T-cell (primary cell): ENCODE results near the gene TAGAP. TPM values are rescaled to one million over a fixed set of nuclear protein-coding genes. Genes with fewer than 3 reads are reported as not detected.

ENCODE experiments used
- ATAC-seq, 4 experiments: fragments of 200-7000 bp in 3 of 4; fragments of 150-1000 bp in 1 of 4; cut with Tn5 transposase; replicated peaks in 1 of 4; 1 replicate in 3 of 4; 2 replicates in 1 of 4; pipeline ENCODE4 v1.10.0; 2021; ENCODE audit warnings: moderate library complexity in 3 of 4, mild to moderate bottlenecking in 2 of 4, moderate number of reproducible peaks in 1 of 4
- CTCF ChIA-PET, 2 donors: fragments of 300-600 bp; sonication (Branson Sonifier 250); formaldehyde crosslinking; loops; one replicate each; lab custom pipeline; 2022; ENCODE audit warnings: antibody characterized with exemption in 2 of 2; lab: Charles Lee
- POLR2A ChIA-PET, 2 donors: fragments of 300-600 bp; sonication (Branson Sonifier 250); formaldehyde crosslinking; loops; one replicate each; lab custom pipeline; 2022; ENCODE audit warnings: antibody characterized with exemption in 2 of 2; lab: Charles Lee
- DNase-seq, 35 experiments: peaks; one replicate each; pipeline versions ENCODE4 v3.0.0 to v3.0.0-alpha.2; 2013 to 2023
- H3K27ac ChIP-seq: one replicate; pipeline ENCODE4 v1.5.1; 2013; ENCODE audit warnings: low read length
- H3K27me3 ChIP-seq, 2 experiments: replicated peaks in 1 of 2; 1 replicate in 1 of 2; 2 replicates in 1 of 2; pipeline versions ENCODE4 v1.6.1 to v1.7.0; 2013; ENCODE audit warnings: low read length in 1 of 2, mixed read lengths in 1 of 2; ENCODE audit not compliant: control insufficient read depth in 2 of 2, insufficient read depth in 2 of 2; ENCODE audit errors: extremely low read depth in 1 of 2
- H3K36me3 ChIP-seq, 2 donors: 1 replicate in 1 of 2; 2 replicates in 1 of 2; pipeline versions ENCODE4 v1.6.1 to v1.7.0; 2013; ENCODE audit warnings: low read length in 1 of 2; ENCODE audit not compliant: control insufficient read depth in 2 of 2, insufficient read depth in 1 of 2; ENCODE audit errors: extremely low read depth in 1 of 2
- H3K4me1 ChIP-seq, 2 experiments: 1 replicate in 1 of 2; 2 replicates in 1 of 2; pipeline versions ENCODE4 v1.6.1 to v1.7.0; 2013; ENCODE audit warnings: low read length in 2 of 2, mixed read lengths in 1 of 2; ENCODE audit not compliant: insufficient read depth in 2 of 2, control insufficient read depth in 1 of 2; ENCODE audit errors: extremely low read depth in 1 of 2
- H3K4me3 ChIP-seq, 2 donors: 1 replicate in 1 of 2; 2 replicates in 1 of 2; pipeline versions ENCODE4 v1.5.1 to v1.7.0; 2013; ENCODE audit warnings: mild to moderate bottlenecking in 2 of 2, low read length in 1 of 2, moderate library complexity in 1 of 2; ENCODE audit not compliant: control insufficient read depth in 1 of 2; ENCODE audit errors: extremely low read depth in 1 of 2
- H3K9me3 ChIP-seq: 2 replicates; pipeline ENCODE4 v1.7.0; 2013
- H3K27ac Mint-ChIP-seq, 2 donors: one replicate each; pipeline ENCODE4 v1.8.0; 2020 to 2021; ENCODE audit warnings: mild to moderate bottlenecking in 2 of 2, mixed read lengths in 2 of 2
- H3K27me3 Mint-ChIP-seq, 2 donors: one replicate each; pipeline ENCODE4 v1.8.0; 2021 to 2022; ENCODE audit warnings: mixed read lengths in 2 of 2
- H3K36me3 Mint-ChIP-seq: one replicate; pipeline ENCODE4 v1.8.0; 2021; ENCODE audit warnings: mixed read lengths
- H3K4me1 Mint-ChIP-seq, 3 donors: one replicate each; pipeline ENCODE4 v1.8.0; 2020 to 2022; ENCODE audit warnings: mixed read lengths in 3 of 3, mild to moderate bottlenecking in 1 of 3
- H3K4me3 Mint-ChIP-seq, 3 donors: one replicate each; pipeline ENCODE4 v1.8.0; 2020 to 2022; ENCODE audit warnings: mild to moderate bottlenecking in 3 of 3, mixed read lengths in 3 of 3, moderate library complexity in 3 of 3
- H3K9me3 Mint-ChIP-seq, 3 donors: one replicate each; pipeline ENCODE4 v1.8.0; 2020 to 2022; ENCODE audit warnings: mixed read lengths in 3 of 3
- WGBS: methylation state at CpG from one replicate; pipeline ENCODE4 v1.1.5; 2013; ENCODE audit warnings: missing lambda C conversion rate; ENCODE audit not compliant: insufficient coverage; 5-methylcytosine and 5-hydroxymethylcytosine counted together
- total RNA-seq, 35 experiments: library from RNA in 6 of 35; stranded (reverse) in 6 of 35; fragments of 120-200 nt in 1 of 35; gene quantifications; one replicate each; pipeline versions ENCODE4 v1.2.1 to v1.2.4 and lab custom pipeline; 2013 to 2026

The TAGAP gene
- total RNA-seq, 5 donors from 2014 or later (not counting 1 experiment from before 2014, with no cell fraction given): 110 to 224 (median 128) TPM

DNA sequence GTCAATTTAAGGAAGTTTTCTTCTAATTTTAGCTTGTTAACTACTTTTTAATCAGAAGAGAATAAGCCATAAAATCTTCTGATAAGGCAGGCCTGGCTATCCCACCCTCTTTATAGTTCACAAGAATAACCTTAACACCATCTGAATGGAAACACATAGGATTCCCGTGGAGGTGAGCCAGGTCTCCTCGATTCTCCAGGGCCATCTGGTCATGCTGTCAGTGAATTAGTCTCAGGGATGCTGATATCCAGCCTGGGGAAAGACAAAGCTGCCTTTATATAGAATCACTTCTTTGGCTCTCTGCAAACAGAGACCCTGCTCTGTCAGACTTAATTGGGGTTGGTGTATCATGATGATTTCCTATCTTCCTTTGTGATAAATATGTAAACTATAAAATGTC, 30.1 kb upstream of the TAGAP start:
- no peak overlapping the region for H3K27ac Mint-ChIP-seq
- Histone ChIP-seq H3K27me3 (peaks cover 0 to 3% of the 10 kb centered on the region in 2 experiments), H3K36me3 (no peaks in the 10 kb centered on the region), H3K9me3 (no peaks in the 10 kb centered on the region), H3K4me3 (no peak overlapping the region), H3K4me1 (peaks cover 0 to 24% of the 10 kb centered on the region in 2 experiments), H3K27ac (no peak overlapping the region)
- DNase-seq (no peak), ATAC-seq (no peak)
- no CpG with 5 or more reads among the region's 2 CpGs for WGBS
- no peaks in the 10 kb centered on the region for H3K9me3 Mint-ChIP-seq
- peaks cover 39 to 45% (median 41%) of the 10 kb centered on the region in 3 donors for H3K4me1 Mint-ChIP-seq
- peaks cover 0 to 3% of the 10 kb centered on the region in 2 donors for H3K27me3 Mint-ChIP-seq
- CTCF ChIA-PET: interaction anchor here in 1 of 2 donors (1.2 to 1.6 kb wide), 2 partner anchors 10 to 66 kb away, joined by 3 to 4 read pairs; no protein-coding TSS in a partner anchor
- no peaks in the 10 kb centered on the region for H3K36me3 Mint-ChIP-seq
- POLR2A ChIA-PET: no interaction called here
- H3K4me3 Mint-ChIP-seq: no peak overlapping the region

DNA sequence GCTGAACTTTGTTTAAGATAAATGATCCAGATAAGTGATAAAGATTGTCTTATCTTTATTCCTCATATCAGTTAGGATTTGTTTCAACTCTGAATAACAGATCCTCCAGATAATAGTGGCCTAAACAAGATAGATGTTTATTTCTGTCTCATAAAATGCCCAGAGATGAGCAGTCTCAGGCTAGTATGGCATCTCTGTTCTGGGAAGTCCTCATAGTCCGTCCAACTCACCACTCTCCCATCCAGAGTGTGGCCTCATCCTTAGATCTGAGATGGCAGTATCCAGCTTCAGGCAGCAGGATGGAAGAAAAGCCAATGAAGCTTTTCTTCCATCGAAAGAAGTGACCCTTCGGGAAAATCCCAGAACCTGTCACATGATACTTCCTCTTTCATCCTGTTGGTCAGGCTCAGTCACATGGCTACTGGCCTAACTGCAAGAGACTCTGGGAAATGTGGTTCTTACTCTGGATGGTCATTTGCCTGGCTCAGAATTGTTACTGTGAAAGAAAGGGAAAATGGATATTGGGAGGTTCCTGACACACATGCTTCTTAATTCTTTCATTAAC, 29.4 kb upstream of the TAGAP start:
- peaks cover 0 to 3% of the 10 kb centered on the region in 2 experiments for H3K27me3 ChIP-seq
- H3K9me3 ChIP-seq: no peaks in the 10 kb centered on the region
- no peak overlapping the region for H3K27ac Mint-ChIP-seq
- H3K4me3 Mint-ChIP-seq: no peak overlapping the region
- WGBS: 100% methylated on average over 1 of the region's 3 CpGs
- ChIA-PET CTCF (interaction anchor here in 1 of 2 donors (1.2 to 1.6 kb wide), 2 partner anchors 9 to 65 kb away, joined by 3 to 4 read pairs; no protein-coding TSS in a partner anchor), POLR2A (no interaction called here)
- no peak overlapping the region for H3K27ac ChIP-seq
- H3K4me3 ChIP-seq: no peak overlapping the region
- H3K36me3 Mint-ChIP-seq: no peaks in the 10 kb centered on the region
- H3K36me3 ChIP-seq: no peaks in the 10 kb centered on the region
- no peak for ATAC-seq
- no peaks in the 10 kb centered on the region for H3K9me3 Mint-ChIP-seq
- peaks cover 0 to 22% of the 10 kb centered on the region in 2 experiments for H3K4me1 ChIP-seq
- no peak for DNase-seq
- H3K4me1 Mint-ChIP-seq: peaks cover 33 to 43% (median 37%) of the 10 kb centered on the region in 3 donors
- H3K27me3 Mint-ChIP-seq: peaks cover 0 to 3% of the 10 kb centered on the region in 2 donors

DNA sequence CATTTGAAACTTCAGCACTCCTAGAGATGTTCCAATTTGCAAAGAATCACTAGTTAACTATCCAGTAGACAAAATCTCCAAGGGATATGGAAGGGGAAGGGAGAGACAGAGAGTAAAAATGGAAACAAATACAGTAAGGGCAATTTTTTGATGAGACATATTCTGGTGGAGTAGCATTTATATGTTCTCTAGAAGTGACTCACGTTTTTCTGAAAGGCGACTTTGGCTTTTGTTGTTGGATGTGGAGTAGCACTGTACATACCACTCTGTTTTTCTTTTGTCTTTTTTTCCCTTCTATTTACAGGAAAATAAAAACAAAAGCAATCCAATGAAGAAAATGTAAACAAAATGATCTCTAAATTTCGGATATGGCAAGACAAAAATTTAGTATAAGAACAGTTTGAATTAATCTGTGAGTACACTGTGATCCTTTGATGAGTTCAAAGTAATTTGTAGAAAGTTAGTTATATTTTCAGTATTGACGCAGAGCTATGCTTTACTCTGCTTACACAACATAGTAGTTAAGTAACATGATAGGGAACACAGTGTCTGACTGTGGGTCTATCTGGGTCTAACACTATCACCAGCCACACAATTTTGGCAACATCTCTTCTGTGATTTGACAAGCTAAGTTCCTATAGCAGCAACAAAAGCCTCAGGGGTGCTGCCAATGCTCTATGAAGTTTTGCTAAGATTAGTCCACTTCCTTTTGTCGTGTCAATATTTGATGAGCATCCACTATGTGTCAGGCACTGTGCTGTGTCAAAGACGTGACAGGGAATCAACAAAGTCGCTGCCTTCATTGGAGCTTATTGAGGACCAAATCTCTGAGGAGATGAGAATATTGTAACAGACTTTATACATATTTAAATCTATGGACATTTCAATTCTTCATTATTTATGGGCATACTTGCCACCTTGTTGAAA, 27.3 kb upstream of the TAGAP start:
- peaks cover 0 to 22% of the 10 kb centered on the region in 2 experiments for H3K4me1 ChIP-seq
- ATAC-seq (no peak), DNase-seq (no peak)
- no peak overlapping the region for H3K27ac ChIP-seq
- H3K27me3 Mint-ChIP-seq: peaks cover 0 to 3% of the 10 kb centered on the region in 2 donors
- H3K36me3 Mint-ChIP-seq: no peaks in the 10 kb centered on the region
- peaks cover 0 to 1% of the 10 kb centered on the region in 2 experiments for H3K27me3 ChIP-seq
- peaks cover 31 to 34% (median 32%) of the 10 kb centered on the region in 3 donors for H3K4me1 Mint-ChIP-seq
- no peaks in the 10 kb centered on the region for H3K36me3 ChIP-seq
- H3K4me3 Mint-ChIP-seq: no peak overlapping the region
- no peak overlapping the region for H3K4me3 ChIP-seq
- no peak overlapping the region for H3K27ac Mint-ChIP-seq
- H3K9me3 Mint-ChIP-seq: no peaks in the 10 kb centered on the region
- CTCF ChIA-PET: interaction anchor here in 1 of 2 donors (0.6 kb wide), 1 partner anchor 99 kb away, joined by 3 read pairs; no protein-coding TSS in a partner anchor
- no peaks in the 10 kb centered on the region for H3K9me3 ChIP-seq
- WGBS: no CpG with 5 or more reads among the region's 7 CpGs
- POLR2A ChIA-PET: interaction anchor here in 1 of 2 donors (1.0 kb wide), 1 partner anchor 10 kb away, joined by 3 read pairs; no protein-coding TSS in a partner anchor

DNA sequence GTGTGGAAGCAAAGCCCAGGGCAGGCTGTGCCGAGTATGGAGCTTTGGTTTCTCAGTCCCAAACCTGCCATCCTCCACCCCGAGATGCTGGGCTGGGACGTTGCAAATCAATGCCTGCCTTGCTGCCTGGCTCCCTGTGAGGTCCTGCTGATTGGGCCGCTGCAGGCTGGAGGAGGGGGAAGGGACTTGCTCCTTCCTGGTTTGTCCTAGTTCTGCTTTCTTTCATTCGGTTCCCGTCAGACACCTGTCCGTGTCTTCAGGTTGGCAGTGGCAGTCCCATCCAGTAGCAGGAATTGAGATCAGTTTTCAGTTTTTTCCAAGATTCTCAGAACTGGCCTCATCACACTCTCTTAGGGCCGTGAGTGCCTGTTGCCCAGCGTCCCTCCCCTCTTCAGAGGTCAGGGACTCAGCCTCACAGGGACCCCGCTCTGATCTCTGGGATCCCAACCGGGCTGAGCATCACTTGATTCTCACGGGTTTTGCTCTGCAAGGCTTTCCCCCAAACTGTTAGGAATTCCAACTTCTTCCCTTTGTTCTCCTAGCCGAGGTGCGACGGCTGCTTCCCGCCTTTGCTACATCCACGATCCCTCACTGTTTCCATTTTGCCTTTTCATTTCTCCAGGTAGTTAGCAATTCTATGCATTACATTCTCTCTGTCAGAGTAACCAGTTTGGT, 24.2 kb upstream of the TAGAP start:
- H3K4me1 Mint-ChIP-seq: peaks cover 40 to 48% (median 42%) of the 10 kb centered on the region in 3 donors
- ATAC-seq (no peak), DNase-seq (no peak)
- WGBS: 92% methylated on average over 15 of the region's 17 CpGs
- H3K27me3 ChIP-seq: no peaks in the 10 kb centered on the region
- H3K27me3 Mint-ChIP-seq: peaks cover 0 to 3% of the 10 kb centered on the region in 2 donors
- ChIA-PET CTCF (interaction anchor here in 1 of 2 donors (1.1 kb wide), 1 partner anchor 69 kb away, joined by 4 read pairs; the partner anchor contains the start of gene RSPH3), POLR2A (no interaction called here)
- H3K4me3 Mint-ChIP-seq: no peak overlapping the region
- peaks cover 10 to 28% of the 10 kb centered on the region in 2 experiments for H3K4me1 ChIP-seq
- H3K36me3 ChIP-seq: no peaks in the 10 kb centered on the region
- H3K9me3 Mint-ChIP-seq: no peaks in the 10 kb centered on the region
- no peaks in the 10 kb centered on the region for H3K36me3 Mint-ChIP-seq
- no peak overlapping the region for H3K27ac Mint-ChIP-seq
- no peaks in the 10 kb centered on the region for H3K9me3 ChIP-seq
- no peak overlapping the region for H3K27ac ChIP-seq
- H3K4me3 ChIP-seq: no peak overlapping the region

DNA sequence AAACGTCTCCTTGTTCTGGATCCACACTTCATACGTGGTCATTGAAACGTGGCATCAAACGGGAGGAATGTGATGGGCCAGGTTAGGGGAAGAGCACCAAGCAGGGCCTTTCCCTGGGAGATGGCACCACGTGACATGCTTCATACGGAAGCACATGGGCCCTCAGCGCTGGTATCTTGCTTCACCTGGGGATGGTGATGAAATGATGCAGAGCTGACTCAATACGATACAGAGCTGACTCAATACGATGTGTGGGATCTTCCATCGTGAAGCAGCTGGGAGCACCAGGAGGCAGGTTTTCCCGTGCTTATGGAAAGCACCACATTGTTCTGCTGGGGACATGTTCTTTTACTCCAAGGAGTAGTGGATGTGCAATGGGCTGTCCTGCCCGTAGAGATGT, 22.5 kb upstream of the TAGAP start:
- CTCF ChIA-PET: interaction anchor here (0.6 to 1.0 kb wide), 2 partner anchors 14 to 57 kb away, joined by 3 to 7 read pairs; no protein-coding TSS in a partner anchor
- H3K4me3 Mint-ChIP-seq: no peak overlapping the region
- H3K9me3 Mint-ChIP-seq: no peaks in the 10 kb centered on the region
- ATAC-seq (no peak), DNase-seq (no peak)
- H3K4me3 ChIP-seq: no peak overlapping the region
- WGBS: 37% methylated on average over 12 of the region's 12 CpGs
- H3K4me1 ChIP-seq: peaks cover 26 to 44% of the 10 kb centered on the region in 2 experiments
- no peaks in the 10 kb centered on the region for H3K9me3 ChIP-seq
- H3K36me3 ChIP-seq: no peaks in the 10 kb centered on the region
- no peak overlapping the region for H3K27ac ChIP-seq
- no peaks in the 10 kb centered on the region for H3K27me3 ChIP-seq
- H3K36me3 Mint-ChIP-seq: no peaks in the 10 kb centered on the region
- peaks cover 57 to 65% (median 59%) of the 10 kb centered on the region in 3 donors for H3K4me1 Mint-ChIP-seq
- H3K27me3 Mint-ChIP-seq: no peaks in the 10 kb centered on the region
- POLR2A ChIA-PET: interaction anchor here in 1 of 2 donors (0.6 kb wide), 1 partner anchor 52 kb away, joined by 6 read pairs; no protein-coding TSS in a partner anchor
- H3K27ac Mint-ChIP-seq: peak overlapping the region in 1 of 2 donors; percentile 98
